Suprapubic skin (tissue), 4 donors: ENCODE results near the gene SLC16A4.

ENCODE experiments used
- EP300 ChIP-seq: sonication (generic); formaldehyde crosslinking; IDR thresholded peaks from one replicate; pipeline ENCODE4 v1.6.1; 2017; ENCODE audit warnings: antibody characterized with exemption
- POLR2A ChIP-seq, 2 donors: fragments of 450-650 bp; IDR thresholded peaks; one replicate each; pipeline ENCODE4 v1.6.1; 2017; ENCODE audit warnings: antibody characterized with exemption in 2 of 2, mild to moderate bottlenecking in 2 of 2, moderate library complexity in 2 of 2
- POLR2AphosphoS5 ChIP-seq, 3 donors: sonication (generic); formaldehyde crosslinking; IDR thresholded peaks; one replicate each; pipeline ENCODE4 v1.6.1; 2017; ENCODE audit warnings: antibody characterized with exemption in 3 of 3
- TF ChIP-seq, protein P1 (sequence below), 2 donors: fragments of 200-600 bp in 1 of 2; fragments of 450-650 bp in 1 of 2; sonication (generic) in 1 of 2; IDR thresholded peaks; one replicate each; pipeline ENCODE4 v1.5.1; 2016 to 2019; ENCODE audit warnings: antibody characterized with exemption in 2 of 2, mild to moderate bottlenecking in 1 of 2, moderate library complexity in 1 of 2

DNA sequence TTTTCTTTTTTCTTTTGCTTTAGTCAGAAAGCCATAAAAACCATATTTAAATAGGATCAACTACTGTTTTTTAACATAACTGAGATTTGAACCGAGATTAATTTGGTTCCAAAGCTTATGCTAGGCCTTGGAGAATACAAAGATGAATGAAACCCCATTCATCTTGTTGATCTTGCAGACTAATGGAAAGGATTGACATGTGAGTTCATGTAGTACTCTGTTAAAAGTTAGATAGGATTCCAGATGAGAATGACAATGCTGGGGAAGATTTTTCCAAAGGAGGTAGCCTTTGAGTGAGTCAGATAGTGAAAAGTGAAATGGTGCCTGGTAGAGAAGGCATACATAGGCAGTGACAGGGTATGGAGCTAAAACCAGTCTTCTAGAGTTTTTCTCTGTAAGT lies 29.0 kb downstream of the SLC16A4 start:
- TF ChIP-seq, protein P1, sequence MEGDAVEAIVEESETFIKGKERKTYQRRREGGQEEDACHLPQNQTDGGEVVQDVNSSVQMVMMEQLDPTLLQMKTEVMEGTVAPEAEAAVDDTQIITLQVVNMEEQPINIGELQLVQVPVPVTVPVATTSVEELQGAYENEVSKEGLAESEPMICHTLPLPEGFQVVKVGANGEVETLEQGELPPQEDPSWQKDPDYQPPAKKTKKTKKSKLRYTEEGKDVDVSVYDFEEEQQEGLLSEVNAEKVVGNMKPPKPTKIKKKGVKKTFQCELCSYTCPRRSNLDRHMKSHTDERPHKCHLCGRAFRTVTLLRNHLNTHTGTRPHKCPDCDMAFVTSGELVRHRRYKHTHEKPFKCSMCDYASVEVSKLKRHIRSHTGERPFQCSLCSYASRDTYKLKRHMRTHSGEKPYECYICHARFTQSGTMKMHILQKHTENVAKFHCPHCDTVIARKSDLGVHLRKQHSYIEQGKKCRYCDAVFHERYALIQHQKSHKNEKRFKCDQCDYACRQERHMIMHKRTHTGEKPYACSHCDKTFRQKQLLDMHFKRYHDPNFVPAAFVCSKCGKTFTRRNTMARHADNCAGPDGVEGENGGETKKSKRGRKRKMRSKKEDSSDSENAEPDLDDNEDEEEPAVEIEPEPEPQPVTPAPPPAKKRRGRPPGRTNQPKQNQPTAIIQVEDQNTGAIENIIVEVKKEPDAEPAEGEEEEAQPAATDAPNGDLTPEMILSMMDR (IDR thresholded peaks at IDR 0.05), result no peak
- TF ChIP-seq POLR2AphosphoS5 (IDR thresholded peaks at IDR 0.05), result no peak
- TF ChIP-seq POLR2A (IDR thresholded peaks at IDR 0.05), result no peak
- no peak for TF ChIP-seq EP300
